Smooth muscle cell (in vitro differentiated cells): ENCODE results near the gene DST. TPM values are rescaled to one million over a fixed set of nuclear protein-coding genes. Genes with fewer than 3 reads are reported as not detected.

ENCODE experiments used
- DNase-seq: peaks from one replicate; lab custom pipeline; 2025; ENCODE audit not compliant: unreplicated experiment; lab: John Stamatoyannopoulos, UW
- H2AFZ ChIP-seq: fragments of 200-600 bp; sonication (generic); 2 replicates; pipeline ENCODE4 v1.6.0; 2016; ENCODE audit warnings: antibody characterized with exemption, low read depth, mild to moderate bottlenecking
- H3F3A ChIP-seq: fragments of 200-600 bp; sonication (generic); 2 replicates; pipeline ENCODE4 v1.6.0; 2017; ENCODE audit warnings: antibody characterized with exemption, low read depth
- H3K27ac ChIP-seq: fragments of 200-600 bp; sonication (generic); 2 replicates; pipeline ENCODE4 v1.5.1; 2016; ENCODE audit warnings: low read depth, mild to moderate bottlenecking
- H3K27me3 ChIP-seq: fragments of 200-600 bp; sonication (generic); 2 replicates; pipeline ENCODE4 v1.6.1; 2016; ENCODE audit warnings: low read depth, mild to moderate bottlenecking
- H3K36me3 ChIP-seq: fragments of 200-600 bp; sonication (generic); 2 replicates; pipeline ENCODE4 v1.5.1; 2016; ENCODE audit warnings: low read depth
- H3K4me1 ChIP-seq: fragments of 200-600 bp; sonication (generic); 2 replicates; pipeline ENCODE4 v1.5.1; 2016; ENCODE audit warnings: low read depth
- H3K4me2 ChIP-seq: fragments of 200-600 bp; sonication (generic); 2 replicates; pipeline ENCODE4 v1.6.0; 2016; ENCODE audit warnings: mild to moderate bottlenecking
- H3K4me3 ChIP-seq: fragments of 200-600 bp; sonication (generic); 2 replicates; pipeline ENCODE4 v1.5.1; 2016; ENCODE audit warnings: mild to moderate bottlenecking
- H3K79me2 ChIP-seq: fragments of 200-600 bp; sonication (generic); 2 replicates; pipeline ENCODE4 v1.6.0; 2016; ENCODE audit warnings: low read depth, mild to moderate bottlenecking
- H3K9ac ChIP-seq: fragments of 200-600 bp; sonication (generic); 2 replicates; pipeline ENCODE4 v1.6.0; 2016; ENCODE audit warnings: low read depth
- H3K9me3 ChIP-seq: fragments of 200-600 bp; sonication (generic); replicated peaks from 2 replicates; pipeline ENCODE4 v1.5.1; 2016; ENCODE audit warnings: low read depth
- H4K20me1 ChIP-seq: fragments of 200-600 bp; sonication (generic); 2 replicates; pipeline ENCODE4 v1.6.0; 2016; ENCODE audit warnings: low read depth
- WGBS: methylation state at CpG from one replicate; pipeline ENCODE4 v1.1.7; 2016; ENCODE audit warnings: low lambda C conversion rate; 5-methylcytosine and 5-hydroxymethylcytosine counted together
- polyA plus RNA-seq: library from polyadenylated mRNA; unstranded; fragments of >200 nt; fragmentation: Nextera tagmentation; extraction: Ambion mirVana; gene quantifications from 2 replicates; pipeline ENCODE4 v1.2.1, GENCODE V29; 2016
- total RNA-seq: library from RNA; depleted of rRNA; stranded (reverse); fragments of >200 nt; gene quantifications from 2 replicates; pipeline ENCODE4 v1.2.3, GENCODE V29; 2014
- TF ChIP-seq, protein P1 (sequence below): fragments of 200-600 bp; sonication (generic); IDR thresholded peaks from 2 replicates; pipeline ENCODE4 v1.5.1; 2017; ENCODE audit warnings: borderline replicate concordance, mild to moderate bottlenecking, antibody characterized with exemption; ENCODE audit not compliant: insufficient read depth, poor library complexity, severe bottlenecking

DST gene
- total and polyA plus RNA-seq, 2 experiments from 2014 or later = 17.1 to 186 TPM

DNA sequence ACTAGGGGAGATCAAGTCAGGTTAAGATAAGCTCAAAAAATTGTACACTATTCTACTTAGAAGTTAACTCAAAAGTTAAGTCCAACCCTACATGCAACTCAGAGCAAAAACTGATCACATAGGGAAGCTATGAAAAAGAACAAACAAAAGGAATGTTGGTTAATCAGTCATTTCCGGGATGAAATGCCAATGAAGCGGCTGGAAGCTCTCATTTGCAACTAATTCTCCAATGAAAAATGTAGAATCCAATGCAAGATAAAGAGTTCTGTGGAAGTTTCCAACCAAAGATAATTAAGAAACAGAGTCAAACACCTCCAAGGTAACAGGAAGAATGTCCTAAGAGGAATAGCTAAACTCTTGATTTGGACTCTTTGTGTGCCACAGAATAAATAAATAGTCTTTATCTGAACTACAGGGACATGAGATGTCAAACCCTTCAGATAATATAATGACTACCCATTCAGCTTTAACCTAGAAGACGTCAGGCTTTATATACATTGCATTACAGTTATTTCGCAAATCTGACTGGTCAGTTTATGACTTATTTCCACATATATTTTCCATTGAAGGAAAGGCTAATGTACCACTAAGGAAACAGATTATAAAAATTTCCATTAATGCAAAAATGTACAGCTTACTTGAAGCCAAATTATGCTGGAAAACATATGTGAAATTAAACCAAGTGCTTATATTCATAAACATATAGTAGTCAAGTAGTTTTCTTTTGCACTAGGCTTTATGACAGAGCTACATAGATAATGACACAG is 48.0 kb upstream of the DST start:
- WGBS = 75% methylated on average over 4 of the region's 4 CpGs
- Histone ChIP-seq H3F3A (peaks cover 8% of the 10 kb centered on the region), H3K4me3 (peak overlapping the region; percentile 52), H3K9me3 (no peaks in the 10 kb centered on the region), H2AFZ (no peak overlapping the region), H3K36me3 (no peaks in the 10 kb centered on the region), H3K9ac (no peak overlapping the region), H3K4me1 (peaks cover 25% of the 10 kb centered on the region), H4K20me1 (no peaks in the 10 kb centered on the region), H3K79me2 (peaks cover 6% of the 10 kb centered on the region), H3K27ac (peak overlapping the region; percentile 95), H3K4me2 (peak overlapping the region; percentile 87), H3K27me3 (no peaks in the 10 kb centered on the region)
- TF ChIP-seq, protein P1, sequence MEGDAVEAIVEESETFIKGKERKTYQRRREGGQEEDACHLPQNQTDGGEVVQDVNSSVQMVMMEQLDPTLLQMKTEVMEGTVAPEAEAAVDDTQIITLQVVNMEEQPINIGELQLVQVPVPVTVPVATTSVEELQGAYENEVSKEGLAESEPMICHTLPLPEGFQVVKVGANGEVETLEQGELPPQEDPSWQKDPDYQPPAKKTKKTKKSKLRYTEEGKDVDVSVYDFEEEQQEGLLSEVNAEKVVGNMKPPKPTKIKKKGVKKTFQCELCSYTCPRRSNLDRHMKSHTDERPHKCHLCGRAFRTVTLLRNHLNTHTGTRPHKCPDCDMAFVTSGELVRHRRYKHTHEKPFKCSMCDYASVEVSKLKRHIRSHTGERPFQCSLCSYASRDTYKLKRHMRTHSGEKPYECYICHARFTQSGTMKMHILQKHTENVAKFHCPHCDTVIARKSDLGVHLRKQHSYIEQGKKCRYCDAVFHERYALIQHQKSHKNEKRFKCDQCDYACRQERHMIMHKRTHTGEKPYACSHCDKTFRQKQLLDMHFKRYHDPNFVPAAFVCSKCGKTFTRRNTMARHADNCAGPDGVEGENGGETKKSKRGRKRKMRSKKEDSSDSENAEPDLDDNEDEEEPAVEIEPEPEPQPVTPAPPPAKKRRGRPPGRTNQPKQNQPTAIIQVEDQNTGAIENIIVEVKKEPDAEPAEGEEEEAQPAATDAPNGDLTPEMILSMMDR = no peak
- no peak for DNase-seq

DNA sequence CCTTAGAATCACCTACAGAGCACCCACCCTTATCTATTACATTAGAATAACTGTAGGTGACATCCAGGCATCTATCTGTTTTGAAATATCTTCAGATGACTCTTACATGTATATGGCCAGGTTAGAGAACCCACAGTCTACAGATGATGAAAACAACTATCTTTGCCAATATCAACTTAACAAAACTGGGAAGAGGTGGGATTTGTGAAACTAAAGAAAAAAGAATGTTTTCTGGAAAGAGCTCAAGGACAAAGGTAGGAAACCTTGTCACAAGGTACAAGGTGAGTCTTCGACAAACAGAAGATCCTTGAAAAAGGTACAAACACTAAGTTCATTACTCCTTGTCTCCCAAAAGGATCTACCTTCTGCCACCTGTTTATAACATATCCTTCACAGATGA is 47.0 kb upstream of the DST start:
- peaks cover 8% of the 10 kb centered on the region for H3F3A ChIP-seq
- H3K9me3 ChIP-seq = no peaks in the 10 kb centered on the region
- no peaks in the 10 kb centered on the region for H4K20me1 ChIP-seq
- peaks cover 6% of the 10 kb centered on the region for H3K79me2 ChIP-seq
- TF ChIP-seq, protein P1 = no peak
- H3K36me3 ChIP-seq = no peaks in the 10 kb centered on the region
- DNase-seq = no peak
- no peak overlapping the region for H3K9ac ChIP-seq
- H3K4me1 ChIP-seq = peaks cover 25% of the 10 kb centered on the region
- H3K4me2 ChIP-seq = no peak overlapping the region
- H3K27ac ChIP-seq = no peak overlapping the region
- no peaks in the 10 kb centered on the region for H3K27me3 ChIP-seq
- H2AFZ ChIP-seq = no peak overlapping the region
- WGBS = 100% methylated on average over 1 of the region's 1 CpG
- H3K4me3 ChIP-seq = peak overlapping the region; percentile 52

DNA sequence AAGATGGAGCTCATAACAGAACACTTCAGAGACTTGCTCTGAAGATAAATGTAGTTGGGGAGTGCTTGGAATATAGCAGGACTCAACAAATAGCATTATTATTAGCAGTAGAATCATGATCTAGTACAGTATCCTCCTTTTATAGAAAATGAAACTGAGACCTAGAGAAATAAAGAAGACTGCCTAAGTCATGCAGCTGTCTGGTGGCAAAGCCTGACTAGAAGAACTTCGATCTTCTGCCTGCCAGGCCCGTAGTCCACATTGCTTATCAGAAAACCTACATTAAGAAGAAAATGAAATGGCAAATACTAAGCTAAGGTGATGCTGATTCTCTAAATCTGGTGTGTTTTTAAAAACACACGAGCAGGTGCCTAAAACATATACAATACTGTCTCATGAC is 46.4 kb upstream of the DST start:
- Histone ChIP-seq H3K9me3 (no peaks in the 10 kb centered on the region), H3K27ac (peak overlapping the region; percentile 39), H3K27me3 (no peaks in the 10 kb centered on the region), H3K36me3 (no peaks in the 10 kb centered on the region), H3K9ac (no peak overlapping the region), H3K4me1 (peaks cover 30% of the 10 kb centered on the region), H3K4me3 (peak overlapping the region; percentile 52), H3K79me2 (peaks cover 6% of the 10 kb centered on the region), H2AFZ (no peak overlapping the region), H3F3A (peaks cover 8% of the 10 kb centered on the region), H4K20me1 (no peaks in the 10 kb centered on the region), H3K4me2 (no peak overlapping the region)
- TF ChIP-seq, protein P1 = no peak
- DNase-seq = no peak
- WGBS = 93% methylated on average over 3 of the region's 3 CpGs

DNA sequence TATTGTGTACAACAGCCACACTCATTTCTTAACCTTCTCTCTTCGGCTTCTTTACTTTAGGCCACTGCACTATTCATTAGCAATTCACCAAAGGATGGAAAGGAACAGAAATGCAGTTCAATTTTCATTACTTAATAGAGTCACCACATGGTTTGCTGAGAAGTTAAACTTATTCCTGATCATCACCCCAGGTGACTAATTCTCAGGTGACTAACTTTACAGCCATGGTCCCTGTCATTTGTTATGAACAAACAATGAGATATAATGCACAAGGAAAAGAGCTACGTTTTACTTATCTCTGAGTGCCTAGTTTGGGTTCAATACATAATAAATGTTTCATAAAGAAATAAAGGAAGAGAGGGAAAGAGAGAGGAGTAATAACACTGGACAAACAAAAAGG is 45.8 kb upstream of the DST start:
- Histone ChIP-seq H3K27ac (peak overlapping the region; percentile 39), H3K79me2 (peaks cover 7% of the 10 kb centered on the region)
- 91% methylated on average over 2 of the region's 2 CpGs for WGBS

More for the DNA sequence above, 45.8 kb upstream of the DST start:
- no peaks in the 10 kb centered on the region for H3K27me3 ChIP-seq
- no peaks in the 10 kb centered on the region for H3K36me3 ChIP-seq
- no peak overlapping the region for H3K9ac ChIP-seq
- peaks cover 26% of the 10 kb centered on the region for H3K4me1 ChIP-seq
- H3K4me3 ChIP-seq = peak overlapping the region; percentile 52
- H3F3A ChIP-seq = peaks cover 6% of the 10 kb centered on the region
- H2AFZ ChIP-seq = no peak overlapping the region
- no peaks in the 10 kb centered on the region for H3K9me3 ChIP-seq
- no peak for DNase-seq
- no peaks in the 10 kb centered on the region for H4K20me1 ChIP-seq
- TF ChIP-seq, protein P1 = no peak
- no peak overlapping the region for H3K4me2 ChIP-seq
